Parathyroid adenoma (tissue), 2 donors: ENCODE data around the gene OR2AG1.

ENCODE experiments used
- H2AFZ ChIP-seq: fragments of 300-600 bp; sonication (generic); one replicate; pipeline ENCODE4 v1.7.0; 2017; ENCODE audit warnings: antibody characterized with exemption, mild to moderate bottlenecking
- H3K27ac ChIP-seq: fragments of 300-600 bp; sonication (generic); one replicate; pipeline ENCODE4 v1.7.0; 2017
- H3K27me3 ChIP-seq: fragments of 300-600 bp; sonication (generic); one replicate; pipeline ENCODE4 v1.7.0; 2017; ENCODE audit warnings: low read length; ENCODE audit not compliant: control insufficient read depth, insufficient read depth
- H3K36me3 ChIP-seq: fragments of 300-600 bp; sonication (generic); one replicate; pipeline ENCODE4 v1.7.0; 2017; ENCODE audit warnings: low read length; ENCODE audit not compliant: control insufficient read depth, insufficient read depth
- H3K4me1 ChIP-seq: fragments of 300-600 bp; sonication (generic); one replicate; pipeline ENCODE4 v1.7.0; 2017; ENCODE audit warnings: control low read depth
- H3K4me2 ChIP-seq: fragments of 300-600 bp; sonication (generic); one replicate; pipeline ENCODE4 v1.7.0; 2017; ENCODE audit warnings: low read length
- H3K4me3 ChIP-seq: fragments of 300-600 bp; sonication (generic); one replicate; pipeline ENCODE4 v1.7.0; 2017; ENCODE audit warnings: low read depth, low read length
- H3K79me2 ChIP-seq: fragments of 300-600 bp; sonication (generic); one replicate; pipeline ENCODE4 v1.7.0; 2017; ENCODE audit warnings: control low read depth
- H3K9ac ChIP-seq: fragments of 300-600 bp; sonication (generic); one replicate; pipeline ENCODE4 v1.7.0; 2017; ENCODE audit warnings: mild to moderate bottlenecking
- H3K9me3 ChIP-seq: fragments of 300-600 bp; sonication (generic); one replicate; pipeline ENCODE4 v1.7.0; 2017; ENCODE audit warnings: low read length; ENCODE audit not compliant: control insufficient read depth
- TF ChIP-seq, protein P1 (sequence below): fragments of 300-600 bp; sonication (generic); IDR thresholded peaks from one replicate; pipeline ENCODE4 v1.7.0; 2017; ENCODE audit warnings: antibody characterized with exemption, mild to moderate bottlenecking
- donor health status: primary hyperparathyroidism.

Gene OR2AG1

DNA sequence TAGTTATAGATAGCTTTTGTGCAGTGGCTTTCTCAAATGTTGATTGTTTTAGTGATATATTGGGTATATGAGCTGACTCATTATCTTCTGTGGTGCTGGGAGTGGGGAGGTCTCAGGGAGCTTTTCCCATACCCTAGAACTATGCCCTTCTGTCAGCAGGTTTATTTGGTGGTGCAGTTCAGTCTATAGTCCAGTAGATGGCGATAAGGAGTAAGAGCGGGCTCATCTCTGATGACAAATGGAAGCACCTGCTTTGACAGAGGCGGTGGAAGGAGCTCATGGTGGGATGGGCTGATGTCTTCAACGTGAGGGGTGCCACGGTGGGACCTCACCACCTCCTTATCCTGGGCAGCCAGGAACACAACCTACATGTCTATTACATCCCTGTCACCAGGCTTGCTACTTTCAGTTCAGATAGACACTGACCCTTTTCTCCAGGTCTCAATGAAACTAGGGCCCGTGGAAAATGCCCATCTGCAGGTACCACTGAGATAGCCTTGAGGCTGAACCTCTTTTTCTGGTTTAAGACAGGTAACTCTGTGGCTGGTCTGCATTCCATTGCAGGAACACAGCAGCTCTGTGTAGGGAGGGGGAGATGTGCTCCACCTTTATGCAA lies 29.7 kb downstream of the OR2AG1 start:
- Histone ChIP-seq H3K27ac (no peak overlapping the region), H3K79me2 (no peaks in the 10 kb centered on the region), H3K4me1 (no peaks in the 10 kb centered on the region), H3K9ac (no peak overlapping the region), H3K9me3 (no peaks in the 10 kb centered on the region), H3K4me2 (no peak overlapping the region), H3K4me3 (no peak overlapping the region), H2AFZ (no peak overlapping the region), H3K27me3 (no peaks in the 10 kb centered on the region), H3K36me3 (no peaks in the 10 kb centered on the region)
- TF ChIP-seq, protein P1, sequence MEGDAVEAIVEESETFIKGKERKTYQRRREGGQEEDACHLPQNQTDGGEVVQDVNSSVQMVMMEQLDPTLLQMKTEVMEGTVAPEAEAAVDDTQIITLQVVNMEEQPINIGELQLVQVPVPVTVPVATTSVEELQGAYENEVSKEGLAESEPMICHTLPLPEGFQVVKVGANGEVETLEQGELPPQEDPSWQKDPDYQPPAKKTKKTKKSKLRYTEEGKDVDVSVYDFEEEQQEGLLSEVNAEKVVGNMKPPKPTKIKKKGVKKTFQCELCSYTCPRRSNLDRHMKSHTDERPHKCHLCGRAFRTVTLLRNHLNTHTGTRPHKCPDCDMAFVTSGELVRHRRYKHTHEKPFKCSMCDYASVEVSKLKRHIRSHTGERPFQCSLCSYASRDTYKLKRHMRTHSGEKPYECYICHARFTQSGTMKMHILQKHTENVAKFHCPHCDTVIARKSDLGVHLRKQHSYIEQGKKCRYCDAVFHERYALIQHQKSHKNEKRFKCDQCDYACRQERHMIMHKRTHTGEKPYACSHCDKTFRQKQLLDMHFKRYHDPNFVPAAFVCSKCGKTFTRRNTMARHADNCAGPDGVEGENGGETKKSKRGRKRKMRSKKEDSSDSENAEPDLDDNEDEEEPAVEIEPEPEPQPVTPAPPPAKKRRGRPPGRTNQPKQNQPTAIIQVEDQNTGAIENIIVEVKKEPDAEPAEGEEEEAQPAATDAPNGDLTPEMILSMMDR: peak; percentile 65

DNA sequence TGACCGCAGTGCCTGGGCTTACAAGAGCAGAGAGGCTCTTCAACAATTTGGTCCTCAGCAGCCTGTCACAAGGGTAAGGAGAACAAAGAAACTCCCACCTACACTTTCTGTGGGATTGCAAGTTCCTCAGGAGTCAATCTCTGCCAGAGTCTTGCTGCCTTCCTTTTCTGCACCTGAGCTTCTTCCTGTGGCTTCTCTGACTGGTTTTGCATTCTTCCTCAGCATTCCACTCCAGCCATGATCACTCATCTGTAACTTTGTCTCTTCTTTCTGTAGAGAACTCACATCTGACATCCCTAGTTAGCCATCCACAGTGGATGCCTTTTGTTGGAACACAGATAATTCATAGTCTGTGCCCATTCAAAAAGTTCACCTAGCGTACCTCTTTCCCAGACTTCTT lies 30.8 kb downstream of the OR2AG1 start:
- no peaks in the 10 kb centered on the region for H3K27me3 ChIP-seq
- H3K4me1 ChIP-seq: no peaks in the 10 kb centered on the region
- H3K9me3 ChIP-seq: no peaks in the 10 kb centered on the region
- H3K4me2 ChIP-seq: no peak overlapping the region
- no peak overlapping the region for H3K4me3 ChIP-seq
- no peak overlapping the region for H3K27ac ChIP-seq
- TF ChIP-seq, protein P1: no peak
- H3K9ac ChIP-seq: no peak overlapping the region
- no peaks in the 10 kb centered on the region for H3K36me3 ChIP-seq
- no peaks in the 10 kb centered on the region for H3K79me2 ChIP-seq
- no peak overlapping the region for H2AFZ ChIP-seq

DNA sequence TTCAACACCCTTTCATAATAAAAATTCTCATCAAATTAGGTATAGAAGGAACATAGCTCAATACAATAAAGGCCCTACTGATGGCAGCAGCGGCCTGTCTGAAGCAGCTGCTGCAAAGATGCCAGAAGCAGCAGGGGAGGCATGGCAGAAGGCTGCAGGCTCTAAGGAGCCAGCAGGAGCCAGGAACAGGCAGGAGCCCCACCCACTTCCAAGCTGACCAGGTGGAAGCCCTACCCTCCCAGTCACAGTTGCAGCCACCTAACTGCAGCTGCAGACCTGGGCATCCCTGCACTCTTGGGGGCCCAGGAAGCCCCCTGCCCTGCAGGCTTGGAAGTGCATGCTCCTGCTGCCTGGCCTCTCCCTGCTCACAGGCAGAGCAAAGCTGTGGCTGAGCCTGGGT lies 34.9 kb downstream of the OR2AG1 start:
- H3K79me2 ChIP-seq: no peaks in the 10 kb centered on the region
- H3K27me3 ChIP-seq: no peaks in the 10 kb centered on the region
- H3K4me1 ChIP-seq: no peaks in the 10 kb centered on the region
- no peaks in the 10 kb centered on the region for H3K9me3 ChIP-seq
- no peaks in the 10 kb centered on the region for H3K36me3 ChIP-seq
- H2AFZ ChIP-seq: no peak overlapping the region
- H3K4me2 ChIP-seq: no peak overlapping the region
- TF ChIP-seq, protein P1: no peak
- no peak overlapping the region for H3K27ac ChIP-seq
- no peak overlapping the region for H3K9ac ChIP-seq
- no peak overlapping the region for H3K4me3 ChIP-seq

GRCh38 chr11:6818967-6819366 lies 36.1 kb downstream of the OR2AG1 start:
- Histone ChIP-seq H3K27me3 (no peaks in the 10 kb centered on the region), H3K9me3 (no peaks in the 10 kb centered on the region), H3K79me2 (no peaks in the 10 kb centered on the region), H2AFZ (no peak overlapping the region), H3K4me2 (no peak overlapping the region), H3K4me3 (no peak overlapping the region), H3K27ac (no peak overlapping the region), H3K9ac (no peak overlapping the region), H3K4me1 (no peaks in the 10 kb centered on the region), H3K36me3 (no peaks in the 10 kb centered on the region)
- TF ChIP-seq, protein P1: no peak

DNA sequence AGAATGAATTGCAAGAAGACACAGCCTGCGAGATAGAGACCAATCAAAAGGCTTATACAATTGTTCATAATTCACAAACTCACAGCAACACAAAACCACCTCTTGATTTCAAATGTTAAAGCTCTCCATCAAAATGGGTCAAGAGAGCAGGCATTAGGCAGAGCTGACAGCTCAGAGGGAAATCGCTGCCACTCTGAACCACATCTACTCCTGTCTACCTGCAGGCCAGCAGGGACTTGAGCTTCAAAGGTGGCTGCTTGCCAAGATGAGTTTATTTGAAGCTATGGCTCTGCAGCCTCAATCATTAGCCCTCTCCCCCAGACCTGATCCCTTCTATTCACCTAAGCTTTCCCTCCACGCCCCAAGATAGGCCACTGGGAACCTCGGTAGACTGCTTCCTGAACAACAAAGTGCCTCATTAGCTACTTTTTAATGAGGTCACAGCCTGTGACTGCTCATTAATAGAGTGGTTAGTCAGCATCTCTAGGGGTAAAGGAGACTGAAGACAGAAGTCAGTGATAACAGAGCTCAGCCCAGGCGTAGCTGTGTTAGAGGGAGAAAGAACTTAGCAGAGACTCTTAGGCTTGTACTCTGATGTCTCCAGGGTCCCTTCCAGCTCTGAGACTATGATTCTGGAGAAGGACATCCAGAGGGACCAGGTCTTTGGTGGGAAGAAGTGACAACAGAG lies 41.5 kb downstream of the OR2AG1 start:
- no peaks in the 10 kb centered on the region for H3K79me2 ChIP-seq

More for the DNA sequence above, 41.5 kb downstream of the OR2AG1 start:
- Histone ChIP-seq H3K4me3 (no peak overlapping the region), H2AFZ (no peak overlapping the region), H3K27ac (no peak overlapping the region), H3K9ac (no peak overlapping the region), H3K9me3 (no peaks in the 10 kb centered on the region), H3K4me1 (no peaks in the 10 kb centered on the region), H3K27me3 (no peaks in the 10 kb centered on the region), H3K36me3 (no peaks in the 10 kb centered on the region), H3K4me2 (no peak overlapping the region)
- TF ChIP-seq, protein P1: no peak
